GM19328 (cell line): ENCODE results near the gene MYO7B.

Source experiments
- ATAC-seq: cut with Tn5 transposase; IDR thresholded peaks from one replicate; pipeline ENCODE4 v1.9.1; 2021; ENCODE audit warnings: mild to moderate bottlenecking, moderate library complexity; ENCODE audit not compliant: unreplicated experiment

MYO7B gene

DNA sequence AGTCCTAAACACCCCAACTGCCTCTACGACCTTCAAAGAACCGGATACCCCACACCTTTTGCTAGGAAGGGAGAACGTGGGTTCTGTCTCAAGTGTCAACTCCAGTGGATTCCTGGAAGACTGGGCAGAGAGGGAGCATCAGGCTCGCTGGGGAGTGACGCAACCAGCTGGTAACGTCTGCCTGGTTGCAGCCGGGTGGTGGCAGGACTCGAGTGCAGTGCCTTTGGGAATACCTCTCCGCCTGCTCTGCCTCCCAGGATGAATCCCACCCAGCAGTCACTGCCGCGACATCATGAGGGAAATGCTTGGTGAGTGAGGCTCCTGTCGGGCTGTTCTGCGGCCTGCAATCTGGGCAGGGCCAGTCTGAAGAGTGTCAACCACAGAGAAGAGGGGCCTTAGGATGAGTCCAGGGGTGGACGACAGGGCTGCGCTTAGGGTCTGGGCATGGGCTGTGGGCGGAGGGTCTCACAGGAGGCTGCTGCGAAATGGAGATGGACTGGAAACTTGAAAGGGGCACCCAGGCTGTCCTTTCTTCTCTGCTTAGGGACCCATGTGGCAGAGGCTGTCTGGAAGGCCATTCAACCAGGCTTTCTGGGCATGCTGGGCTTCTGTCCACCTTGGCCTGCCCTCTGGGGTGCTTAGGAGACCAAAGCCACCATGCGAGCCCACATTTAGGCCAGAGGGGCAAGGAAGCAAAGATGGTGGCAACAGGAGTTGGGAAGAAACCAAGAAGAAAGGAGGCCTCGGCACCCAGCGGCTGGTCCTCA, 123.3 kb downstream of the MYO7B start:
- no peak for ATAC-seq

DNA sequence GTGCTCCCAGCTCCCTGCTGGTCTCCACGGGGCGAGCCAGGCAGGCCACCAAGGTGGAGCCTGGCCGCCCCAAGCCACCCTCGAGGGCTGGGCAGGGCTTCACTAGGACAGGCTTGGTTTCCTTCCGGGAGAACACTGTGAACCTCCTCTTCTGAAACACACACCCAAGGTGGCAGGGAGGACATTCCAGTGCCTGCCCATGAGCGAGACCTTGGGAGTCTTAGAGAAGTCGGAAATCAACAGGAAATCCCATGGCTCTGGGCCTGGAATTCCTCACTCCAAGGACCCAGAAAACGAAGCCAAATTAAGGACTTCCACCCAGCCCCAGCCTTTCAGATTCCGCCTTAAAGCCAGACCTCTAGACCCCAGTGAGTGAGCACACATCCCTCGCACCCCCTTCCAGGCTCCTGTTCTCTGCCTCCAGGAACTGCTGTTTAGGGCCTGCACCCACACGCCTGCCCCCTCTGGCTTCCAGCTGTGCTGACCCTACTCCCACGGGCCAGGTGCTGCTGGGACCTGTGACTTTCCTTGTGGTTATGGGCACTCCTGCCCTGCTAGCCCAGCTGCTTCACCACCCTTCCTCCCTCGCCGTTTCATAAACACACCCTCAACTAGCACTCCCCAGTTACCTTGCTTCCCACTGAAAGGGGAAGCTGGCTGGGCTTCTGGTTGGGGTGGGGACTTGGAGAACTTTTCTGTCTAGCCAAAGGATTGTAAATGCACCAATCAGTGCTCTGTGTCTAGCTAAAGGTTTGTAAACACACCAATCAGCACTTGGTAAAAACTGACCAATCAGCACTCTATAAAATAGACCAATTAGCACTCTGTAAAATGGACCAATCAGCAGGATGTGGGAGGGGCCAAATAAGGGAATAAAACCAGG, 124.2 kb downstream of the MYO7B start:
- ATAC-seq = no peak

GRCh38 chr2:127660291-127660578, 124.8 kb downstream of the MYO7B start:
- ATAC-seq = no peak

DNA sequence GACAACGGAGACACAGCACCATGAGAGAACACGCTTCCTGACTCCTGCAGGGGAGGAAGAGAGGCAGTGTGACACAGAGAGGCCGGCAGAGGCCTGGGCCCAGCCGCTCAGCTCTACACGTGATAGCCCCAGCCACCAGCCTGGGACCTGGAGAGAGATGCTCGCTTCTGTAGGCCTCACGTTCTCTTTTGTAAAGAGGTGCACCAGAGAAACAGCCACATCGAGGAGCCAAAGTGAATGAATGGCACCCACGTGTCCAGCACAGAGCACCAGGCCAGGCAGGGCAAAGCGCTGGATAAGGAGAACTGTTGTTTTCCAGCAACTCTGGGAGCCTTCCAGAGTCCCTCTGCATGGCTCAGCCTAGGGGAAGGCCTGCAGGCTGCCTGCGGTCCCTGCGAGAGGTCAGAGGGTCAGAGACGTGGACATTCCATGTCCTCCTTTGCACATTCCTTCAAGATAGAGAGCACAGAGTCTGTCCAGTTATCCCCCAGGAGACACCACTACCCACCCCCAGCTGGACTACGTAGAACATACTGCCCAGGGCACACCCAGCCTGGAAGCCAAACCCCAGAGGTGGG, 125.7 kb downstream of the MYO7B start:
- no peak for ATAC-seq

GRCh38 chr2:127661949-127662510, 126.5 kb downstream of the MYO7B start:
- ATAC-seq = no peak

GRCh38 chr2:127662937-127663565, 127.6 kb downstream of the MYO7B start:
- ATAC-seq = no peak

DNA sequence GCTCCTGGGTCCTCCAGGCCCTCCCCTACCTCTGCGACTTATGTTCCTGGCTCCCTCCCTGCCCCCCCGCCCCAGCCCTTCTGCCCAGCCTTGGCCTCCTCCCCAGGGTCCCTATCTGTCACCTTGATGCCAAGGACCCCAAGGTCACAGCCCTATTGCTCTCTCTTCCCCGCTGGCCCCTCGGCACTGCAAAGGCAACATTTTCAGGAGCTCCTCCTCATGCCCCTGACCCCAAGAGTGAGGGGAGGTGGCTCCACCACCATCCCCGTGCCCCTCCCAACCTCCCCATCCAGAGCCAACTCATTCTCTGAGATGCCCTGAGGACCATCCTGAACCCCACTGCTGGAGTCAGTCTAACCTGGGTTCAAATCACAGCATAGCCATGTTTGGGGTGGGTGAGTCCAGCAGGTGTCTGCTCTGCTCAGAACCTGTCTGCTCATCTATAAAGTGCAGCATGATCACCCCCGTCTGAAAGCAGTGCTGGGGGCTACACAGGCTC, 128.1 kb downstream of the MYO7B start:
- no peak for ATAC-seq

GRCh38 chr2:127664065-127664894, 128.8 kb downstream of the MYO7B start:
- ATAC-seq = no peak

GRCh38 chr2:127664895-127665225, 129.4 kb downstream of the MYO7B start:
- no peak for ATAC-seq

GRCh38 chr2:127665267-127665893, 129.9 kb downstream of the MYO7B start:
- no peak for ATAC-seq

GRCh38 chr2:127669056-127669455, 133.6 kb downstream of the MYO7B start:
- ATAC-seq = no peak

GRCh38 chr2:127670055-127670956, 134.8 kb downstream of the MYO7B start:
- ATAC-seq = no peak

- no peak for ATAC-seq
Measured at GRCh38 chr2:127670957-127671290, 135.4 kb downstream of the MYO7B start.

DNA sequence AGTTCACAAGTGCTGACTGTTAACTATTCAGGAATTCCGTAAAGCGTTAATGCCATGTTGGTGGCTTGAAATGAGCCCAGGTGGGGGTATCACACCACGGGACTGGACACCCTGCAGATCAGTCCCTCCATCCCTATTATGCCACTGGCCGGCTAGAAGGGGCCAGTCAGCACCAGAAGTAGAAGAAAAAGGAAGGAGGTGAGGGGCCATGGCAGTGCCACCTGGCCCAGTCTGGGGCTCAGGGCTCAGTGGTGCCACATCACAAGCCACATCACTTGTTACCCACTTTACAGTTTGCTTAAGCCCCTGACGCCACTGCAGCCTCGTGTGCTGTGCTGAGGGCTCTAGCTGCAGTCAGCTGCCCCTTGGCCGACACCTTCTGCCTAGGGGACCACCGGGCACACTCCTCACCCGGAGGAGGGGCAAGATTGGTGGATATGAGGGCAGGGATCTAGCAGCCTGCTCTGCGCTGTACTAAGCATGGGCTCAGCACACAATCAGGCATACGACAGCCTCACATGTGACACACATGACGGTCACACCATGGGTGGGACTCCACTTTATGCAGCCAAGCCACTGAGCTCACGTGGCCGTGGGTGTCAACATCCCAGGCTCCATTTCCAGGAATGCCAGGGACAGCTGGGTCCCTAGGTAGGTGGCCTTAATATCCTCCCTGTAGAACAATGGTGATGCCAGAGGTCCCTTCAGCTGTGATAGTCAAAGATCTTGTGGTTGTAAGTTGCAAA, 136.2 kb downstream of the MYO7B start:
- no peak for ATAC-seq

DNA sequence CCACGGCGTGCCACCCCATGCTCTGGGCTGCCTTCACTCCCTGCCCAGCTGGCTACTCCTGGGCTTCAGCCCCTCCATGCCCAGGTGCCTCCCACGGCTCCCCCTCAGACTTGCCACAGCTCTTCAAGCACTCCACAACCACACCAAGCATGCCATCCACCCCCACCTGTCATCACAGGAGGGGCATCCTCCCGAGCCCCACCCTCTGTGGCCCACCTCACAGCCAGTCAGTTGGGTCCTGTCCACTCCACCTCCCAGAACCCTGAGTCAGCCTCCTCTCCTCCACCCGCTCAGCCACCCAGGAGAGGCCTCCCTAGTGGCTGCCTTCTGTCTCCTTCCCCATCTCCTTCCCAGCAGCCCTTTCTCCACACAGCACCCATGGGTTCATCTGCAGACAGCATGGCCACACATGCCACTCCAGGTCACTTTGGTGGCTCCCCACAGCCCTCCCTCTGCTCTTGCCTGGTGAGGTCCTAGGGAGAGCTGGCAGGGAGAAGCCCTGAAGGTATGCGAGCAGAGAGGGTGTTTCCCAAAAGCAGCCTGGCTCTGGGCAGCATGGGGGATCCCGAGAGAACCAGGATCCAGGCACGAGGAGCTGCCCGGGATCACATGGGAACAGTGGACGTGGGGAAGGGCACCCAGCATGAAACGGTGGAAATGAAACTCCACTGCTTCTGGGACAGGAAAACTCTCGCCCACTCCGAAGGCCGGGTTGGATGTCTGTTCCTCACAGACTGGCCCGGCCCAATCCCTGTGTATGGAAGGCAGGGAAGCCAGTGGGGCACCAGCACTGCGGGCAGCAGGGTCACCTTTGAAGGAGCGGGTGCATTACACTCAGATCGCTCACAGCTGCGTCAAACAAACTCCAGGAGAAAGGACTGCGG, 137.1 kb downstream of the MYO7B start:
- ATAC-seq = no peak

GRCh38 chr2:127673291-127674069, 138.0 kb downstream of the MYO7B start:
- no peak for ATAC-seq
